ENCODE data around the gene ILK.

The ILK gene

GRCh38 chr11:6603287-6604080, at the start of gene ILK, which contains the start of gene RRP8:
Gene ILK (plus strand): TSS chr11:6603774. CDS start chr11:6604272, 498 bp downstream.
Gene RRP8 (minus strand): TSS chr11:6603616. CDS start chr11:6603502, 114 bp downstream.
- FAIRE-seq (no peak), DNase-seq (ENCODE audit: insufficient read length, low spot score) (peak; percentile 94)
- TF ChIP-seq POLR2A (IDR thresholded peaks at IDR 0.05; ENCODE audit: low read depth, low read length): peak; percentile 62

GRCh38 chr11:6554828-6555706, 48.5 kb upstream of the ILK start:
- DNase-seq (ENCODE audit: insufficient read length, low spot score) (no peak), FAIRE-seq (no peak)
- no peak for TF ChIP-seq POLR2A (IDR thresholded peaks at IDR 0.05; ENCODE audit: low read depth, low read length)

DNA sequence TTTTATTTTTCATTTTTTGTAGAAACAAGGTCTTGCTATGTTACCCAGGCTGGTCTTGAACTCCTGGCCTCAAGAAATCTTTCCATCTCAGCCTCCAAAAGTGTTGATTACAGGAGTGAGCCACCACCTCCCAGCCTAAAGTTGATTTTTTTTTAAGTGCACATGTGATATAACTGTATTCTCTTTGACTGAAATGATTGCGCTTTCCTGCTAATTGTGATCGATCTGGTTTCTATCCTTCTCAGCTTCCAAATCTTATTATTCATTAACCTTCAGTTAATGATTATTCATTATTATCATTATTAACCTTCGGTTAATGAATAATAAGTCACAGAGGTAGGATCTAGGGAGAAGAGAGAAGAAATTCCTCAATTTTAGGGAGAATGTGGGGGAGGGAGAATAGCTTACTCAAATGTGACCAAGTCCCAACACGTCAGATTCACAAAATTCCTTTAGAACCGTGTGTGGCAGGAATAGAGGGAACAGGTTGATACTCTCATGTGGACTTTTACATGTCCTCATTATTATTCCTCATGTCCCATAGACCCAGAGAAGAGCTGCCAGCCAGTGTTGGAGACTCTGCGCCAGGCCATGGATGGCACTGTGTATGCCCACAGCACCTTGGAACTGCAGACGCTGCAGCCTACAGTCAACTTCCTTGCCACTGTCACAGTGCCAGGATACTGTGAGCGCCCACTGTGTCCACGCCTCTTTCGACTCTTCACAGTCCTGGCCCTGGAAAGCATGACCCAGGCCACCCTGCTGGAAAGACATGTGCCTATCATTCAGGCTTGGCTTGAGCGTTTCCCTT, 47.2 kb upstream of the ILK start:
- DNase-seq (ENCODE audit: insufficient read length, low spot score): no peak
- FAIRE-seq: no peak
- TF ChIP-seq POLR2A (IDR thresholded peaks at IDR 0.05; ENCODE audit: low read depth, low read length): no peak

DNA sequence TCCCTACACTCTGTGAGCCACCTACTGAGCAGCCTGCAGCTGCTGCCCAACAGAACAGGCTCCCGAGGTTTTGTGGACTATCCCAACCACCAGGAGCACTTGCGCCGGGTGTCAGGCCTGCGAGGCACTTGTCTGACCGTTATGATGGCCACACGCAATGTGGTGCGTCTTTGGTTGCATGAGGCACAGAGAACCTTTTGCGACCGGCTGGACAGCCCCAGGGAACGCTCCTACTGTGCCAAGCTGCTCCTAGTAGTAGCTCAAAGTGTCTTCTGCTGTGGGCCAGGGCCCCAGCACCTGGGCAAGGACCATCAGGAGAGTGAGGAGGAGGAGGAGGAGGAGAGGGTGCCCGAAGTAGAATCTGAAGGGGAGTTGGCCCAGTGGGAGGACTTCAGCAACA, 46.5 kb upstream of the ILK start:
- no peak for FAIRE-seq
- no peak for DNase-seq (ENCODE audit: insufficient read length, low spot score)
- TF ChIP-seq POLR2A (IDR thresholded peaks at IDR 0.05; ENCODE audit: low read depth, low read length): no peak

DNA sequence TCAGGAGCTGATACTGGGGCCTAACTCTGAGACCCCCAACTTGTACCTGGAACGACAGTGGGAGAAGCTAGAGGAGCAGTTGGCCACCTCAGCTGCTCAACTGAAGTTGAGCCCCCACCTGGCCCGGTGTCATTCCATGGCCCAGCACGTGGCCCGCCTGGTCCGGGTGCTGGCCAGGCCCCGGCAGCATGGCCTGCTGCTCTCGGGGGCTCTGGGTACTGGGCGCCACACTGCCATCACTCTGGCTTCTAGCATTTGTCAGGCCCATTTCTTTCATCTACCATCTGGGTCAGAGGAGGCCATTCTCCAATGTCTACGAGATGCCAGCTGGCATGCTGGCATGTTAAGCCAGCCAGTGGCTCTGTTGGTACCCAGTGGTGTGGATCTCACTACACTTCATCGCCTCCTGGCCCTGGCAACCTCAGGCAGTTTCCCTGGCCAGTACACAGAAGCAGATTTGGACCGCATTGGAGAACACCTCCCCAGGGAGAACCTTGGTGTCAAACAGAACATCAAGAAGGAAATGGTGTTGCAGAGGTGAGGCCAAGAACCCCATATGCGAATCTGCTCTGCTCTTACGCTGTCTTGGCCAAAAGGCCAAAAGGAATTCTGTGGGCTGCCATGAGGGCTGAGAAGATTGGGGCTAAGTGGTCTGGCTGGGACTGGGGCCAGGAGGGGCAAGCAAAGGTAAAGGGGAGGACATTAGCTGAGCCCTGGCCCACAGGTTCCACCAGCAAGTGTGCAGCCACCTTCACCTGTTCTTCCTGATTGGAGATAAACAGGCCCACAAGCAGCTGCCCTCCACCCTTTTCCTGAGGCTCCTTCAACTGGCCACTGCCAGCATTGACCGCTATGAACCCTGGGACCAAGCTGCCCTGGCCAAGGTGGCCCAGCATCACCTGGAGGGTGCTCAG, 45.6 kb upstream of the ILK start:
- TF ChIP-seq POLR2A (IDR thresholded peaks at IDR 0.05; ENCODE audit: low read depth, low read length): no peak
- FAIRE-seq (no peak), DNase-seq (ENCODE audit: insufficient read length, low spot score) (no peak)

- no peak for TF ChIP-seq POLR2A (IDR thresholded peaks at IDR 0.05; ENCODE audit: low read depth, low read length)
- FAIRE-seq (no peak), DNase-seq (ENCODE audit: insufficient read length, low spot score) (no peak)
Observed at GRCh38 chr11:6559369-6559768, 44.2 kb upstream of the ILK start.

DNA sequence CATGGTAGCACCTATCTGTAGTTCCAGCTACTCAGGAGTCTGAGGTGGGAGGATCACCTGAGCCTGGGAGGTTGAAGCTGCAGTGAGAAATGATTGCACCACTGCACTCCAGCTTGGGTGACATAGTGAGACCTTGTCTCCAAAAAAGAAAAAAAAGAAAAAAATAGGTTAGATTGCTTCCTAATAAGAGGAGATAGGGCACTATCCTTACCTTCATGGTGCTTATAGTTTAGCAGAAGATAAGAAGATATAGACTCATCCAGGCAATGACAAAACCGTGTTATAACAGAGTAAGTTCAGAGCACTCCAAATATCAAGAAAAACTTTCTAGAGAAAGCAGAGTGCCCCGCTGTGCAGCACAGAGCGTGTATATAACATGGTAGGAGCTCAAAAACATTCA, 42.3 kb upstream of the ILK start:
- DNase-seq (ENCODE audit: insufficient read length, low spot score) (no peak), FAIRE-seq (no peak)
- no peak for TF ChIP-seq POLR2A (IDR thresholded peaks at IDR 0.05; ENCODE audit: low read depth, low read length)

DNA sequence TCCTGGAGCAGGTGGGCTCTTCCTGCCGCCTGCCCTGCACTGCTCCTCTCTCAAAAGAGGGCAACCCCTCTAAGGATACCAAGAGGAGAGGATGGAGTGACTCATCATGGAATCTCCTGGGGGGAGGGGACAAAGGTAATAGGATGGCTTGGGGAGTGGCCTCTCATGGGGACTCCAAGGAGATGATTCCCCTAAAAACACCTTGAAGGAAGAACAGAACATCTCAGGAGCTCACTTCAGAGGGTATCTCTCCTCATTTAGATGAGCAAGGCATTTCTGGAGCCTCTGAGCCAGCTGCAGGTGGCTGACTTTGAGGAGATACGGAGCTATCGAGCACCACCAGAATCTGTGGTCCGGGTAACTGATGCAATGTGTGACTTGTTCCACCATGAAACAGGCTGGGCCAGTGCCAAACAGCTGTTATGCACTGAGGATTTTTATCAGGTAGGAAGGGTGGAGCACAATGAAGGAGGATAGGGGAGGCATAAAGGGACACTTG, 40.4 kb upstream of the ILK start:
- DNase-seq (ENCODE audit: insufficient read length, low spot score): no peak
- TF ChIP-seq POLR2A (IDR thresholded peaks at IDR 0.05; ENCODE audit: low read depth, low read length): no peak

GRCh38 chr11:6563667-6564066, 39.9 kb upstream of the ILK start:
- no peak for DNase-seq (ENCODE audit: insufficient read length, low spot score)
- TF ChIP-seq POLR2A (IDR thresholded peaks at IDR 0.05; ENCODE audit: low read depth, low read length): no peak
- no peak for FAIRE-seq

More for the DNA sequence above, 40.4 kb upstream of the ILK start:
- FAIRE-seq: no peak

DNA sequence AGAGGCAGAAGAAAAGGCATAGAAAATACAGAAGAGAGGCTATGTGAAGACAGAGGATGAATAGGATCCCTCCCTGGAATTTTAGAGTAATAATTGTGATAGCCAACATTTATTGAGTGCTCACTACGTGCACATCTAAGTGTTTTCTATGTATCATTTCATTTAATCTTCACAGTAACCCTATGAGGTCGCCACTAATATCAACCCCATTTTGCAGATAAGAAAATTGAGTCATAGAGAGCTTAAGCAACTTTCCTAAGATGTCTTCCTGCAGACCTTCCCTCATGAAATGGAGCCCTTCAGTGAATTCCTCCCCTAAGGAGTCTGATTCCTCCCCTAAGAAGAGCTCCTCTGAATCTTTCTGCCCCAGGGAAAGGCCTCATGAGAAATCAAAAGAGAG, 38.2 kb upstream of the ILK start:
- no peak for DNase-seq (ENCODE audit: insufficient read length, low spot score)
- no peak for TF ChIP-seq POLR2A (IDR thresholded peaks at IDR 0.05; ENCODE audit: low read depth, low read length)
- FAIRE-seq: no peak

DNA sequence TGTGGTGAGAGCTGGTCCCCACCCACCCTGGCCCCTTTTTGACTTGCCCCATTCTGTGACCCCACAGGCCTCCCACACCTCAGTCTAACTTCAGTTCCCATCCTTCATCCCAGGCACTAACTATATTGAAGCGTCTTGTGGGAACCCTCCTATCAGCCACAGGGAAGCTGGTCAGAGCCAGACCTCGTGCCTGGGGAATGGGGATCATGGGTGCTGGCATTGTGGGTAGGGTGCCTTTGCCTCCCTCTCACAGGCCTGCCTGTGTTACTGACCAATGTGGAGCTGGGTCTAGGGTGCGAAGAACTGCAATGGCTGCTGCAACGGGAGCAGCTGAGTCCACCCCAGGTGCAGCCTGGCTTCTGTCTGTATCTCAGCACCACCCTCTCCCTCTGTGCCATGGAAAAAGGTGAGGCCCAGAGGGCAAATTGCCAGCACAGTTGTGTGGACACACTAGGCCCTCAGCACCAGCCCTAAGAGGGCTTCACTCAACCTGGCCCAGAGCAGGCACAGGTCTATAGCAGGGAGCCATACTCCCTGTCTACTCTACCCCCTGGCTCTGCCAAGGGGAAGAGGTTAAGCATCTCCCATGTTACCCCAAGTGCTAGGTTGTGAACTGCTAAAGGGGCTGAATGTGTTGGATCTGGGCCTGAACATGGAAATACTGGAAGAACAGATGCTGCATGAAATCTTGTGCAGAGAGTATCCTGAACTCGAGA, 37.4 kb upstream of the ILK start:
- no peak for TF ChIP-seq POLR2A (IDR thresholded peaks at IDR 0.05; ENCODE audit: low read depth, low read length)
- FAIRE-seq: no peak
- DNase-seq (ENCODE audit: insufficient read length, low spot score): no peak
